ENCODE results near the gene FLACC1.

DNA sequence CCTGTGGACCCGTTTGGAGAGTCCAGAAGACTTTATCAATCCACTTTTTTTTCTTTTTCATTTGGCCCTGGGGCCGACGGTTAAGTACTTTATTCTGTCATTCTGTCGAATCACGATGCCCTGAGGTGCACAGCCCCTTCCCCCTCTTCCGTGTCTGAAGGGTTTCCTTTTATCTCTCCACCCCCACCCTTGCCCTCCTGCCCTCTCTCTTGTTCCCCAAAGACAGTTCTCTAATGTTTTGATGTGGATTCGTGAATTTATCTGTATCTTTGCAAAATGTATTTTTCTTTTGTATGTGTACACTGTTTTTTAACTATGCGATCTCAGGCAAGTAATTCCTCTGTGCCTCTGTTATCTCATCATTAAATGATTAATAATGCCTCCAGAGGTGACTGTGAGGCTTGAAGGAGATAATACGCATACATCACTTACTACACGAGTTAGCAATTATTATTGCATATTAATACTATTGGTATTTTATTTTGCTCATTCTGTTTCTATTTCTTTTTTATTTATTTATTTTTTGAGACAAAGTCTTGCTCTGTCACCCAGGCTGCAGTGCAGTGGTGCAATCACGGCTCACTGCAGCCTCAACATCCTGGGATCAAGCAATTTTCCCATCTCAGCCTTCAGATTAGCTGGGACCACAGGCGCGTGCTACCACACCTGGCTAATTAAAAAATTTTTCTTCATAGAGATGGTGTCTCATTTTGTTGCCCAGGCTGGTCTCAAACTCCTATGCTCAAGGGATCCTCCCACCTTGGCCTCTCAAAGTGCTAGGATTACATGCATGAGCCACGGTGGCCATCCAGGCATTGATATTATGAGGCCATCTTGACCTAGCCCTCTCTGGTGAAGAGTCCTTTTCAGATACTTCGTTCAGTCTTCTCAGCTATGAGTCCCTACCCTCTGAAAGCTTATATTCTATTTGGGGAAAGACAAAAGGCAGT, 98.2 kb downstream of the FLACC1 start:
- TF ChIP-seq, protein P1, sequence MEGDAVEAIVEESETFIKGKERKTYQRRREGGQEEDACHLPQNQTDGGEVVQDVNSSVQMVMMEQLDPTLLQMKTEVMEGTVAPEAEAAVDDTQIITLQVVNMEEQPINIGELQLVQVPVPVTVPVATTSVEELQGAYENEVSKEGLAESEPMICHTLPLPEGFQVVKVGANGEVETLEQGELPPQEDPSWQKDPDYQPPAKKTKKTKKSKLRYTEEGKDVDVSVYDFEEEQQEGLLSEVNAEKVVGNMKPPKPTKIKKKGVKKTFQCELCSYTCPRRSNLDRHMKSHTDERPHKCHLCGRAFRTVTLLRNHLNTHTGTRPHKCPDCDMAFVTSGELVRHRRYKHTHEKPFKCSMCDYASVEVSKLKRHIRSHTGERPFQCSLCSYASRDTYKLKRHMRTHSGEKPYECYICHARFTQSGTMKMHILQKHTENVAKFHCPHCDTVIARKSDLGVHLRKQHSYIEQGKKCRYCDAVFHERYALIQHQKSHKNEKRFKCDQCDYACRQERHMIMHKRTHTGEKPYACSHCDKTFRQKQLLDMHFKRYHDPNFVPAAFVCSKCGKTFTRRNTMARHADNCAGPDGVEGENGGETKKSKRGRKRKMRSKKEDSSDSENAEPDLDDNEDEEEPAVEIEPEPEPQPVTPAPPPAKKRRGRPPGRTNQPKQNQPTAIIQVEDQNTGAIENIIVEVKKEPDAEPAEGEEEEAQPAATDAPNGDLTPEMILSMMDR (IDR thresholded peaks at IDR 0.05) = no peak
- TF ChIP-seq POLR2A (IDR thresholded peaks at IDR 0.05) = no peak
